SK-N-SH (cell line): Measurements from ENCODE around the gene RTN4RL1. TPM values are rescaled to one million over a fixed set of nuclear protein-coding genes. Genes with fewer than 3 reads are reported as not detected.

Experiments
- CTCF ChIA-PET: fragments of 300-600, 350-600 bp; formaldehyde crosslinking; extraction: SDS; loops from one replicate; lab custom pipeline; 2021; lab: Yijun Ruan, JAX
- POLR2A ChIA-PET: fragments of 350-600 bp; sonication (Branson Sonifier 250); formaldehyde crosslinking; extraction: SDS; loops from one replicate; lab custom pipeline; 2020; ENCODE audit warnings: antibody characterized with exemption, inconsistent platforms; lab: Yijun Ruan, JAX
- DNase-seq: peaks from one replicate; pipeline ENCODE4 v3.0.0; 2012
- H2AFZ ChIP-seq: fragments of 200-600 bp; sonication (generic); 2 replicates; pipeline ENCODE4 v1.8.1; 2016; ENCODE audit warnings: antibody characterized with exemption, mild to moderate bottlenecking, low read depth
- H3F3A ChIP-seq: fragments of 200-600 bp; sonication (generic); replicated peaks from 2 replicates; pipeline ENCODE3; 2016; ENCODE audit warnings: antibody characterized with exemption, mild to moderate bottlenecking; ENCODE audit not compliant: insufficient read depth
- H3K27ac ChIP-seq, 2 experiments: fragments of 200-500 bp in 1 of 2; fragments of 200-600 bp in 1 of 2; sonication (Bioruptor generic) in 1 of 2; sonication (generic), shearing (Covaris generic) in 1 of 2; 2 replicates each; pipeline versions ENCODE4 v1.5.1 to v1.6.1; 2014 to 2016; ENCODE audit warnings: low read depth in 2 of 2, inconsistent platforms in 1 of 2, low read length in 1 of 2, mild to moderate bottlenecking in 1 of 2, mixed read lengths in 1 of 2
- H3K27me3 ChIP-seq: fragments of 200-600 bp; sonication (generic), shearing (Covaris generic); 2 replicates; pipeline ENCODE4 v1.6.1; 2016; ENCODE audit warnings: mixed run types; ENCODE audit not compliant: insufficient read depth
- H3K36me3 ChIP-seq, 2 experiments: fragments of 200-500 bp in 1 of 2; fragments of 200-600 bp in 1 of 2; sonication (Bioruptor generic) in 1 of 2; sonication (generic) in 1 of 2; replicated peaks in 1 of 2; 2 replicates each; pipeline versions ENCODE3 to v1.5.1; 2014 to 2016; ENCODE audit warnings: low read length in 1 of 2, mild to moderate bottlenecking in 1 of 2; ENCODE audit not compliant: insufficient read depth in 2 of 2, control insufficient read depth in 1 of 2
- H3K4me1 ChIP-seq, 2 experiments: fragments of 200-500 bp in 1 of 2; fragments of 200-600 bp in 1 of 2; sonication (Bioruptor generic) in 1 of 2; sonication (generic), shearing (Covaris generic) in 1 of 2; 2 replicates each; pipeline versions ENCODE4 v1.5.1 to v1.6.1; 2014 to 2016; ENCODE audit warnings: low read depth in 1 of 2, low read length in 1 of 2, mixed run types in 1 of 2; ENCODE audit not compliant: insufficient read depth in 2 of 2, control insufficient read depth in 1 of 2
- H3K4me2 ChIP-seq: fragments of 200-600 bp; sonication (generic), shearing (Covaris generic); 2 replicates; pipeline ENCODE4 v1.6.1; 2017; ENCODE audit warnings: mixed run types
- H3K4me3 ChIP-seq, 2 experiments: fragments of 200-500 bp in 1 of 2; fragments of 200-600 bp in 1 of 2; sonication (Bioruptor generic) in 1 of 2; sonication (generic), shearing (Covaris generic) in 1 of 2; 2 replicates each; pipeline versions ENCODE4 v1.5.1 to v1.8.1; 2014 to 2016; ENCODE audit warnings: low read depth in 2 of 2, inconsistent platforms in 1 of 2, low read length in 1 of 2, mild to moderate bottlenecking in 1 of 2, mixed read lengths in 1 of 2, moderate library complexity in 1 of 2
- H3K79me2 ChIP-seq: fragments of 200-600 bp; sonication (generic); 2 replicates; pipeline ENCODE4 v1.8.1; 2017; ENCODE audit warnings: mild to moderate bottlenecking; ENCODE audit not compliant: insufficient read depth
- H3K9ac ChIP-seq: fragments of 200-600 bp; sonication (generic); 2 replicates; pipeline ENCODE4 v1.6.1; 2017; ENCODE audit warnings: mixed run types
- H3K9me2 ChIP-seq: fragments of 200-600 bp; sonication (generic); 2 replicates; pipeline ENCODE4 v1.6.1; 2017; ENCODE audit warnings: mixed run types
- H3K9me3 ChIP-seq: fragments of 200-600 bp; sonication (generic); 2 replicates; pipeline ENCODE4 v1.6.1; 2017; ENCODE audit warnings: mixed run types, mild to moderate bottlenecking, moderate library complexity
- H4K20me1 ChIP-seq: fragments of 200-600 bp; sonication (generic); 2 replicates; pipeline ENCODE4 v1.6.1; 2017; ENCODE audit warnings: mild to moderate bottlenecking, mixed run types; ENCODE audit not compliant: insufficient read depth
- CTCF ChIP-seq: fragments of 200-600 bp; sonication (generic); IDR thresholded peaks from 2 replicates; pipeline ENCODE4 v1.6.1; 2017; ENCODE audit warnings: antibody characterized with exemption, mild to moderate bottlenecking, moderate library complexity
- ELF1 ChIP-seq: IDR thresholded peaks from 2 replicates; pipeline ENCODE4 v1.4.0; 2012
- MAX ChIP-seq: IDR thresholded peaks from 2 replicates; pipeline ENCODE4 v1.4.0; 2012; ENCODE audit warnings: low read depth
- MEF2A ChIP-seq: IDR thresholded peaks from 2 replicates; pipeline ENCODE4 v1.4.0; 2012; ENCODE audit warnings: low read depth, borderline replicate concordance
- NFIC ChIP-seq: IDR thresholded peaks from 2 replicates; pipeline ENCODE4 v1.4.0; 2012; ENCODE audit warnings: borderline replicate concordance
- RAD21 ChIP-seq: IDR thresholded peaks from 2 replicates; pipeline ENCODE4 v1.6.1; 2012; ENCODE audit warnings: mild to moderate bottlenecking, low read length
- YY1 ChIP-seq: IDR thresholded peaks from 2 replicates; pipeline ENCODE4 v1.4.0; 2012; ENCODE audit warnings: low read depth, mild to moderate bottlenecking
- ZBTB33 ChIP-seq: IDR thresholded peaks from 2 replicates; pipeline ENCODE4 v1.4.0; 2012; ENCODE audit warnings: low read depth, borderline replicate concordance
- WGBS: methylation state at CpG from one replicate; pipeline ENCODE4 v1.1.6; 2017; ENCODE audit warnings: low lambda C conversion rate; 5-methylcytosine and 5-hydroxymethylcytosine counted together
- polyA plus RNA-seq, 3 experiments: library from polyadenylated mRNA; depleted of rRNA; stranded (reverse); fragments of >200 nt; gene quantifications; 2 replicates each; pipeline ENCODE4 v1.2.3, GENCODE V29; 2012
- TF ChIP-seq, protein P1 (sequence below): IDR thresholded peaks from 2 replicates; pipeline ENCODE4; 2012

RTN4RL1 gene
- polyA plus RNA-seq, 1 of the 3 experiments (the other 2 are of a cell fraction), result 0.07 TPM

DNA sequence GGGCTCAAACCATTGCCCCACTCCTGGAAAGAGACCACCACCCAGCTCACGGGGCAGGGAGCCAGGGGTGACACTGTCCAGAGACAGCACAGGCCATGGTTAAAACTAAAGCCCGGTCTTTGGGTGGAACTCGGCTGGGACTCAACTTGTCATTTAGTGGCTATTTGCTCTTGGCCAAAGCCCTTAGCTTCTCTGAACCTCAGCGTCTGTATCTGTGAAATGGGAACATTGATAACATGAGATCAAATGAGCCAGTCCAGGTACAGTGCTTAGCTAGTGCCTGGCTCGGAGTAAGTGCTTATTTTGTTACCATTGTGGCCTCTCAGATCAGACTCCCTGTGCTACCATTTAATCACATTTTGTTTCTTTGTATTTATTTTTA, 48.5 kb downstream of the RTN4RL1 start (continued):
- no peak for TF ChIP-seq CTCF

GRCh38 chr17:1976000-1976682, 49.0 kb downstream of the RTN4RL1 start:
- Histone ChIP-seq H3K27ac (no peak overlapping the region), H3K79me2 (no peaks in the 10 kb centered on the region), H3K27me3 (0 out of 2 replicates have a peak, but pooled peaks cover 16% of the 10 kb centered on the region), H3K4me2 (no peak overlapping the region), H4K20me1 (no peaks in the 10 kb centered on the region), H3K9me3 (no peaks in the 10 kb centered on the region), H3K4me3 (no peak overlapping the region)
- 60% methylated on average over 4 of the region's 4 CpGs for WGBS
- POLR2A ChIA-PET, result no interaction called here
- TF ChIP-seq ZBTB33 (no peak), MEF2A (no peak), NFIC (no peak), RAD21 (no peak)
- TF ChIP-seq, all 33 proteins: peak for 0
- H3K9ac ChIP-seq, result no peak overlapping the region
- DNase-seq, result no peak
- H3K4me1 ChIP-seq, result peaks cover 0 to 8% of the 10 kb centered on the region in 2 experiments; a peak in 1 of 4 replicates
- H3K9me2 ChIP-seq, result no peaks in the 10 kb centered on the region
- no peaks in the 10 kb centered on the region for H3K36me3 ChIP-seq
- CTCF ChIA-PET, result interaction anchor here (0.9 to 1.6 kb wide), 4 partner anchors 35 to 67 kb away, joined by 3 to 4 read pairs (median 3); no protein-coding TSS in a partner anchor
- H2AFZ ChIP-seq, result no peak overlapping the region
- no peaks in the 10 kb centered on the region for H3F3A ChIP-seq

DNA sequence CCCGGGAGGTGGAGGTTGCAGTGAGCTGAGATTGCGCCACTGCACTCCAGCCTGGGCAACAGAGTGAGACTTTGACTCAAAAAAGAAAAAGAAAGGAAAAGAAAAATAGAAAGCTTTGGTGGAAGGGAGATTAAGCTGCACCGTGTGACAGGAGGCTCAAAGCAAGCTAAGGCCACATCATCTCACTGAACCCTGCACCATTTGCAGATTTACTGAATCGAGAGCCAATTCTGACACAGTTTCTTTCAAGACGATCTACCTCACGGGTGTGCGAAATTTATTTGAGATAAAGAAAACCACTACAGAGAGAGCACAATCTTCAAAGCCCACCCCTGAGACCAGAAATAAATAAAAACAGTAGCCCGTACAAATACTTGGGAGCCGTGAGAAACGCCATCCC, 49.6 kb downstream of the RTN4RL1 start:
- Histone ChIP-seq H3K9ac (no peak overlapping the region), H4K20me1 (no peaks in the 10 kb centered on the region), H3K27me3 (0 out of 2 replicates have a peak, but pooled peaks cover 16% of the 10 kb centered on the region), H3K36me3 (no peaks in the 10 kb centered on the region), H3K4me2 (no peak overlapping the region), H3K4me3 (no peak overlapping the region), H3K79me2 (no peaks in the 10 kb centered on the region), H3K27ac (no peak overlapping the region), H3F3A (no peaks in the 10 kb centered on the region), H3K9me3 (no peaks in the 10 kb centered on the region), H3K4me1 (peaks cover 0 to 8% of the 10 kb centered on the region in 2 experiments; a peak in 1 of 4 replicates), H3K9me2 (no peaks in the 10 kb centered on the region), H2AFZ (no peak overlapping the region)
- WGBS, result 93% methylated on average over 10 of the region's 10 CpGs
- no peak for TF ChIP-seq MAX
- TF ChIP-seq ELF1, result no peak
- TF ChIP-seq YY1, result no peak
- TF ChIP-seq, protein P1, sequence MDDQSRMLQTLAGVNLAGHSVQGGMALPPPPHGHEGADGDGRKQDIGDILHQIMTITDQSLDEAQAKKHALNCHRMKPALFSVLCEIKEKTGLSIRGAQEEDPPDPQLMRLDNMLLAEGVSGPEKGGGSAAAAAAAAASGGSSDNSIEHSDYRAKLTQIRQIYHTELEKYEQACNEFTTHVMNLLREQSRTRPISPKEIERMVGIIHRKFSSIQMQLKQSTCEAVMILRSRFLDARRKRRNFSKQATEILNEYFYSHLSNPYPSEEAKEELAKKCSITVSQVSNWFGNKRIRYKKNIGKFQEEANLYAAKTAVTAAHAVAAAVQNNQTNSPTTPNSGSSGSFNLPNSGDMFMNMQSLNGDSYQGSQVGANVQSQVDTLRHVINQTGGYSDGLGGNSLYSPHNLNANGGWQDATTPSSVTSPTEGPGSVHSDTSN, result no peak
- no peak for TF ChIP-seq RAD21
- no peak for DNase-seq
- ChIA-PET CTCF (interaction anchor here (0.9 to 1.6 kb wide), 2 partner anchors 65 to 67 kb away, joined by 3 to 4 read pairs; no protein-coding TSS in a partner anchor), POLR2A (no interaction called here)
